Ascending aorta (tissue), 2 donors: Measurements from ENCODE around the gene OR1D2. TPM values are rescaled to one million over a fixed set of nuclear protein-coding genes. Genes with fewer than 3 reads are reported as not detected.

ENCODE experiments used
- DNase-seq, 2 donors: peaks; one replicate each; pipeline ENCODE4 v3.0.0-alpha.2; 2019; ENCODE audit warnings: low spot score in 2 of 2
- H3K27ac ChIP-seq, 2 donors: fragments of 200-600 bp; sonication (generic); one replicate each; pipeline ENCODE4 v1.5.1; 2016 to 2017; ENCODE audit warnings: mild to moderate bottlenecking in 1 of 2
- H3K27me3 ChIP-seq: fragments of 200-600 bp; sonication (generic); one replicate; pipeline ENCODE4 v1.5.1; 2017
- H3K36me3 ChIP-seq, 2 donors: fragments of 200-600 bp; sonication (generic); one replicate each; pipeline ENCODE4 v1.5.1; 2016
- H3K4me1 ChIP-seq, 2 donors: fragments of 200-600 bp; sonication (generic); one replicate each; pipeline ENCODE4 v1.5.1; 2016 to 2017; ENCODE audit warnings: mild to moderate bottlenecking in 1 of 2
- H3K4me3 ChIP-seq, 2 donors: fragments of 200-600 bp; sonication (generic); one replicate each; pipeline ENCODE4 v1.5.1; 2016 to 2017; ENCODE audit warnings: mild to moderate bottlenecking in 1 of 2
- H3K9me3 ChIP-seq, 2 donors: fragments of 200-600 bp; sonication (generic); one replicate each; pipeline ENCODE4 v1.5.1; 2016
- intact Hi-C: fragments of 100-400 bp; cut with DNase I; formaldehyde crosslinking; loops from one replicate; pipeline ENCODE4 v1.15.1; 2023
- total RNA-seq: library from RNA; depleted of rRNA; stranded (reverse); fragments of >200 nt; gene quantifications from one replicate; pipeline ENCODE4 v1.1.0, GENCODE V29; 2016
- TF ChIP-seq, protein P1 (sequence below), 3 experiments: fragments of 200-600 bp in 2 of 3; fragments of 450-650 bp in 1 of 3; sonication (generic) in 2 of 3; IDR thresholded peaks; one replicate each; pipeline ENCODE4 v1.5.1; 2016 to 2019; ENCODE audit warnings: antibody characterized with exemption in 3 of 3, mild to moderate bottlenecking in 1 of 3, moderate library complexity in 1 of 3

The OR1D2 gene
- total RNA-seq, 1 donor from 2014 or later = not detected

DNA sequence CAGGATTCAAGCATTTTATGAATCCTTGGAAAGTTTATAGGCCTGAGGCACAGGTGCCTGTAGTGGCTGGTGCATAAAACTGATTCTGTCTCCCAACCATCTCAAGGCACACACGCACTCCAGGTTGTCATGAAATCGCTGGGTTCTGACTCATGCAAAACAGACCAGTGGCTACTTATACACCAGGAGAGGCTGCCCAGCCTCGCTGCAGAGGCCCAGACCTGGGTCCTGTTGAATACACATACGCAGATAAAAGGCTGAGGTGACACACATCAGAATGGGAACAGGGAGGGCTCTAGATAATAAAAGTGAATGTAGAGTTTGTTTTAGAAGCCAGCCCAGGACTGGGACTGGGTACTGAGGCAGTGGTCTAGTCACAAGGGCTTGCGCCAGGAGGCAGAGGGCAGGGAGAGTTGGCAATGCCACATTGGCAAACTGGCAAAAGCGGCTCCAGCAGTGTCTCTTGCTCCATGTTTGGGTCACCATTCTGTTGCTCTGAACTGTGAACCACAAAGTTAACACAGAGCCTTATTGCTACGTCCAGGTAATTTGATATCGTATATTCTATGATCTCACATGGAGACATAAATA is 54.4 kb downstream of the OR1D2 start:
- Histone ChIP-seq H3K9me3 (peaks cover 0 to under 1% of the 10 kb centered on the region in 2 donors), H3K27ac (no peak overlapping the region), H3K27me3 (no peaks in the 10 kb centered on the region), H3K4me3 (peak overlapping the region in 1 of 2 donors; percentile 77), H3K36me3 (no peaks in the 10 kb centered on the region), H3K4me1 (no peaks in the 10 kb centered on the region)
- TF ChIP-seq, protein P1, sequence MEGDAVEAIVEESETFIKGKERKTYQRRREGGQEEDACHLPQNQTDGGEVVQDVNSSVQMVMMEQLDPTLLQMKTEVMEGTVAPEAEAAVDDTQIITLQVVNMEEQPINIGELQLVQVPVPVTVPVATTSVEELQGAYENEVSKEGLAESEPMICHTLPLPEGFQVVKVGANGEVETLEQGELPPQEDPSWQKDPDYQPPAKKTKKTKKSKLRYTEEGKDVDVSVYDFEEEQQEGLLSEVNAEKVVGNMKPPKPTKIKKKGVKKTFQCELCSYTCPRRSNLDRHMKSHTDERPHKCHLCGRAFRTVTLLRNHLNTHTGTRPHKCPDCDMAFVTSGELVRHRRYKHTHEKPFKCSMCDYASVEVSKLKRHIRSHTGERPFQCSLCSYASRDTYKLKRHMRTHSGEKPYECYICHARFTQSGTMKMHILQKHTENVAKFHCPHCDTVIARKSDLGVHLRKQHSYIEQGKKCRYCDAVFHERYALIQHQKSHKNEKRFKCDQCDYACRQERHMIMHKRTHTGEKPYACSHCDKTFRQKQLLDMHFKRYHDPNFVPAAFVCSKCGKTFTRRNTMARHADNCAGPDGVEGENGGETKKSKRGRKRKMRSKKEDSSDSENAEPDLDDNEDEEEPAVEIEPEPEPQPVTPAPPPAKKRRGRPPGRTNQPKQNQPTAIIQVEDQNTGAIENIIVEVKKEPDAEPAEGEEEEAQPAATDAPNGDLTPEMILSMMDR (IDR thresholded peaks at IDR 0.05) = no peak
- no peak for DNase-seq
- intact Hi-C loops = no loop called here

DNA sequence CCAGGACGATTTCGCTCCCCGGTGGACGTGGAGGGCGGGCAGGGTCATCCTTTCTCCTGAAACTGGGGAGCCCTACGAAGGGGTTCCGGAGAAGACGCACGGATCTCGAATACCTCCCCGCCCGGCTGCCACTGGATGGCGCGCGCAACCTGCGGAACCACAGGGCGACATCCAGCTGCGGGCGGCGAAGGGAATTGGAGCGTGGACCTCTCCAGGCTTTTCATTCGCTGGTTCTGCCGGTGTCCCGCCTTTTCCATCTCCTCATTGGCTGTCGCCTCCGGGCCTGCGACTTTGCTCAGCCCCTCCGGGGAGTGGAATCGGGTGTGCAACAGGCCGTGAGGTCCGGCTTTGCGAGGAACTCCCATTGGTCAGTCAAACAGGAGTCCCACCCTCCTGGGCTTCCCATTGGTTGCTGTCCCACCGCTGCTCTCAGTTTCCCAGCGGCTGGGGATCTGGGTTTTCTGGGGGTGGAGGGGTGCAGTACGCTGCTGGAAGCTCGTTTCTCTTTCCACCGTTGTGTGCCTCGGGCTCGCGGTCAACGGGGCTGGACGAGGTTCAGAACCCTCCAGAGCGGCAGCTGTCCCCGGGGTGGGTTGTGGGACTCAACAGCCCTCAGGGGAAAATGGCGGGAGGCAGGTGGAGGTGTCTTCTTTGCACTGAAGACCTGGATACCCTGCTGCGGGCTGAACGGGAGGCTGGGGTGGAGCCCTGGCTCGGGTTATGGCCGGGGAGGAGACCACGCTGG is 55.3 kb downstream of the OR1D2 start:
- no peaks in the 10 kb centered on the region for H3K4me1 ChIP-seq
- intact Hi-C loops = no loop called here

DNA sequence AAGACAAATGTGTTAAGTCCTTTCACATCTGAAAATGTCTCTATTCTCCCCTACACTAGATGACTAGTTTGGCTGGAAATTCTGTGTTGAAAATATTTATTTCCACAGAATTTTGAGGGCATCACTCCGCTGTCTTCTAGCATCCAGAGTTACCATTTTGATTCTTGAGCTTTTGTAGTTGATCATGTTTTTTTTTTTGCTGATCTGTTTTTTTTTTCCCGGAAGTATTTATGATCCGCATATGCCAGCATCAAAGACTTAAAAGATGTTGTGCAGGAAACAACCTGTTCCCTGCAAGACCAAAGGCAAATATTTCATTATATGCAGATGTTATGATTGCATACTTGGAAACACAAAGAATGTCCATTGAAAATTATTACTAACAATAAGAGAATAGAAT is 57.5 kb downstream of the OR1D2 start:
- no peak for DNase-seq
- intact Hi-C loops = no loop called here
- H3K9me3 ChIP-seq = peaks cover 4 to 13% of the 10 kb centered on the region in 2 donors
- no peak overlapping the region for H3K4me3 ChIP-seq
- no peaks in the 10 kb centered on the region for H3K4me1 ChIP-seq
- no peaks in the 10 kb centered on the region for H3K36me3 ChIP-seq
- TF ChIP-seq, protein P1 (IDR thresholded peaks at IDR 0.05) = no peak
- no peaks in the 10 kb centered on the region for H3K27me3 ChIP-seq
- no peak overlapping the region for H3K27ac ChIP-seq

More for the DNA sequence above, 55.3 kb downstream of the OR1D2 start:
- DNase-seq = peak; percentile 59 to 97
- H3K27ac ChIP-seq = no peak overlapping the region
- no peaks in the 10 kb centered on the region for H3K36me3 ChIP-seq
- no peaks in the 10 kb centered on the region for H3K27me3 ChIP-seq
- peak overlapping the region; percentile 65 to 77 for H3K4me3 ChIP-seq
- TF ChIP-seq, protein P1 (IDR thresholded peaks at IDR 0.05) = peak; percentile 49 to 57 (median 50)
- H3K9me3 ChIP-seq = peaks cover 1 to 9% of the 10 kb centered on the region in 2 donors

DNA sequence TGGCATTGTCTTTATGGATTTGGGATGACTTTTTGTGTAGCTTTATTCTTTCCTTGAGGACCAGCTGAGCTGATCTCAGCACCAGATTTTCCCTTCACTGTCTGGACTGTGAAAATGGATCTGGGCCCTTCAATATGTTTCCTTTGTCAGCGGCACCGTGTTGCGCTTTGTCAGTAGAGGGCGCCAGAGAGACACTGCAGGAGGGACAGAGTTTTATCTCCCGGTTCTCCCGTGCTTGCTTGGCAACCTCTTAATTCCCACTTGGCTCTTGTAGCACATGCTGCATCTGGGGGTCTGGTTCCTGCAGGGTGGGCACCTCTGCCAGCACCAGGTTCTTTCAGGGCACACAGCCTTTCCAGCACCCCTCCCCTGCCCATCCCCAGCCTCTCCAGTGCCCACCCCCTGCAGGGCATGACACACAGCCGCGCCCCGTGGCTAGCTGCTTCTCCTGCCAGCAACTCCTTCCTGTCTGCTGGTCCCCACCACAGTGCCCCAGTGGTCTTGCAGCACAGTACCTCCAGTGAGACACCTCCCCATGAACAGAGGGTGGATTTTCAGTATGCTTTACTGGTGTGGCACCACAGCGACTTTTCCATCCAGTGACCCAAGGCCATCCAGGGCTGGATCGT is 60.4 kb downstream of the OR1D2 start:
- no peaks in the 10 kb centered on the region for H3K4me1 ChIP-seq
- no peaks in the 10 kb centered on the region for H3K27me3 ChIP-seq
- no peaks in the 10 kb centered on the region for H3K36me3 ChIP-seq
- no peak overlapping the region for H3K27ac ChIP-seq
- TF ChIP-seq, protein P1 (IDR thresholded peaks at IDR 0.05) = no peak
- DNase-seq = no peak
- no peak overlapping the region for H3K4me3 ChIP-seq
- peaks cover 4 to 13% of the 10 kb centered on the region in 2 donors for H3K9me3 ChIP-seq
- intact Hi-C loops = no loop called here

DNA sequence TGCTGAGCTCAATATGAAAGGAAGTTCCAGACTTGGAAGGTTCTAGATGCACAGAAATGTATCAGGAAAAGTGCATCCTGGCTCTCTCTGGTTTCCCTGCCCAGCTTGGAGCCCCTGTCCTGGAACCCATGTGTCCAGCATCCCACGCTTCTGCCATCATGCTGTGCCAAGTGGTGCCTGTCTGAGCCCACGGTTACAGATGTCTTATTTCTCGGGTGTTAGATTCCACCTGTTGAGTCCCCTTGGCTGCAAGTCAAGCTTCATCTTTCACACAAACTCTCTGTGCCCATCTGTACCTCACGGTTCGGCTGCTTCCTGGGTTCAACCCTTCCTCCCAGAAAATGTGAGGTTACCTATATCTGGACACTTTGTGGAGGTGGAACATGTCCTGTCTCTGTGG is 63.3 kb downstream of the OR1D2 start:
- DNase-seq = no peak
- Histone ChIP-seq H3K27me3 (no peaks in the 10 kb centered on the region), H3K36me3 (no peaks in the 10 kb centered on the region), H3K4me3 (no peak overlapping the region), H3K4me1 (no peaks in the 10 kb centered on the region), H3K27ac (no peak overlapping the region), H3K9me3 (peaks cover 4 to 13% of the 10 kb centered on the region in 2 donors)
- intact Hi-C loops = no loop called here
- TF ChIP-seq, protein P1 (IDR thresholded peaks at IDR 0.05) = no peak
